ENCODE measurements around the gene ATN1. TPM values are rescaled to one million over a fixed set of nuclear protein-coding genes. Genes with fewer than 3 reads are reported as not detected.

The ATN1 gene
- total RNA-seq, 1 experiment from 2014 or later, result 144 TPM

DNA sequence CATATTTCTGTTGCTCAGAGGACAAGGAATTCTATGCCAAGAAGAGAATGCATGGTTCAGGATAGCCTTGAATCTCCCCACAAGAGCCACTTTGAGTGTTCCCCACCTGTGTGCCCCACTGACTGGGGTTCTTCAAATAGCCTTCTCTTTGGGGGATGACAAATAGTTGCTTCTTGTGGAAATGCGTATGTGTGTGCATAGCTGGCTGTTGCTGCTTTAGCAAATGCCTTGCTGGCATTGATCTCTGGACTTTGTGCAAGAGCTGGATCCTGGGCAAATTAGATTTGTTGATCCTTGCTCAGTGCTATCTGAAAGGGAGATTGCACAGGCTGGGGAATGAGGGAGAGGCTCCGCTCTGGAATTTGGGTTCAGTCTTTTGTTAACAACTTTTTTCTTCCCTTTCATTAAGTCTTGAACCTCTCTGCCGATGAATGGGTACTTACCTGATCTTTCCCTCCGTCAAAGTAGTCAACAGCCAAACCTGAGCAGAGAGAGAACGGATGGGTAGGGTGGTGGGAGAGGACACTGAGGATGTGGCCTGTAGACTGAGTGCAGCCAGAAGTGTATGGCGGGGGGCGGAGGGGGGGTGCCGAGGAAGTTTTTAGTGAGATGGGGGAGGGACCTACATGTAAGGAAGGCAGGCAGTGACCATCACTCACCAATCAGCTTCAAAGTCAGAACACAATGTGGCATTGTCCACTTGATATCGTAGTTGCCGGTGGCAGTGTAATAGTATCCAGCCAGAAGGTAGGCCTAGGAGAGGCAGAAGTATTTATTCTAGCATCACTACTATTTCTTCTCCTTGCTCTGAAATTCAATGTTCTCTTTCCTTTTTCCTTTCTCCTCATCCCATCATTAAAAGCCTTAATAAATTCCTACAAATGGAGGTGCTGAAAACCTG, 53.6 kb downstream of the ATN1 start:
- Histone ChIP-seq H3K27ac (ENCODE audit: low read depth, low read length, poor library complexity, severe bottlenecking) (no peak overlapping the region), H3K36me3 (ENCODE audit: insufficient read depth, low read length, poor library complexity, severe bottlenecking) (peaks cover 64% of the 10 kb centered on the region), H3K4me3 (ENCODE audit: low read depth, low read length, poor library complexity, severe bottlenecking) (no peak overlapping the region), H3K4me1 (ENCODE audit: insufficient read depth, low read length, poor library complexity, severe bottlenecking) (no peaks in the 10 kb centered on the region), H3K27me3 (replicated peaks; ENCODE audit: insufficient read depth, low read depth, low read length, poor library complexity) (no peaks in the 10 kb centered on the region), H3K9me3 (ENCODE audit: low read depth, low read length, poor library complexity, severe bottlenecking) (no peaks in the 10 kb centered on the region)
- DNase-seq (ENCODE audit: low spot score), result no peak
- TF ChIP-seq, protein P1, sequence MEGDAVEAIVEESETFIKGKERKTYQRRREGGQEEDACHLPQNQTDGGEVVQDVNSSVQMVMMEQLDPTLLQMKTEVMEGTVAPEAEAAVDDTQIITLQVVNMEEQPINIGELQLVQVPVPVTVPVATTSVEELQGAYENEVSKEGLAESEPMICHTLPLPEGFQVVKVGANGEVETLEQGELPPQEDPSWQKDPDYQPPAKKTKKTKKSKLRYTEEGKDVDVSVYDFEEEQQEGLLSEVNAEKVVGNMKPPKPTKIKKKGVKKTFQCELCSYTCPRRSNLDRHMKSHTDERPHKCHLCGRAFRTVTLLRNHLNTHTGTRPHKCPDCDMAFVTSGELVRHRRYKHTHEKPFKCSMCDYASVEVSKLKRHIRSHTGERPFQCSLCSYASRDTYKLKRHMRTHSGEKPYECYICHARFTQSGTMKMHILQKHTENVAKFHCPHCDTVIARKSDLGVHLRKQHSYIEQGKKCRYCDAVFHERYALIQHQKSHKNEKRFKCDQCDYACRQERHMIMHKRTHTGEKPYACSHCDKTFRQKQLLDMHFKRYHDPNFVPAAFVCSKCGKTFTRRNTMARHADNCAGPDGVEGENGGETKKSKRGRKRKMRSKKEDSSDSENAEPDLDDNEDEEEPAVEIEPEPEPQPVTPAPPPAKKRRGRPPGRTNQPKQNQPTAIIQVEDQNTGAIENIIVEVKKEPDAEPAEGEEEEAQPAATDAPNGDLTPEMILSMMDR (conservative IDR thresholded peaks at IDR 0.05; ENCODE audit: low read depth, low read length), result no peak
- no peak for TF ChIP-seq EZH2 (IDR thresholded peaks at IDR 0.05; ENCODE audit: borderline replicate concordance, low read depth, low read length, poor library complexity, severe bottlenecking)
- intact Hi-C loops (cut with micrococcal nuclease; ENCODE audit: unreplicated experiment), result no loop called here
- no TSS peak for BruUV-seq (replicated peaks)
- ChIA-PET POLR2A (ENCODE audit: low non-redundant PET) (no interaction called here), CTCF (no interaction called here)

DNA sequence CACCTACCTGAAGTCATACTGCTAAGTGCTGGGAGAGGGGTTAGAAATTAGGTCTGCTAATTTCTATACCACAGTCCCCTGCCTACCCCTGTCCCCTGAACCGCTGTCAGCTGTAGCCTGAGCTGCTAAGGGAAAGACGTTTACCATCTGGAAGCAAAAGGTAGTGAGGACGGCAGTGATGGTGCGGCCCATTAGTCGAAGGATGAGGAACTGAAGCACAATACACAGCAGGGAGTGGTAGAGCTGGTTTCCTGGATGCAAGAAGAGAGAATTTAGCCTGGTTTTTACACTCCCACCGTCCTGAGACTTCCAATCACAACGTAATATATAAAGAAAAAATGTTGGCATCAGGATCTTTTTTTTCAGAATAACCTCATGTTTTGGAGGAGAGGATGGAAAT, 54.8 kb downstream of the ATN1 start:
- Histone ChIP-seq H3K4me1 (ENCODE audit: insufficient read depth, low read length, poor library complexity, severe bottlenecking) (no peaks in the 10 kb centered on the region), H3K4me3 (ENCODE audit: low read depth, low read length, poor library complexity, severe bottlenecking) (no peak overlapping the region), H3K27ac (ENCODE audit: low read depth, low read length, poor library complexity, severe bottlenecking) (no peak overlapping the region), H3K36me3 (ENCODE audit: insufficient read depth, low read length, poor library complexity, severe bottlenecking) (peaks cover 52% of the 10 kb centered on the region), H3K27me3 (replicated peaks; ENCODE audit: insufficient read depth, low read depth, low read length, poor library complexity) (no peaks in the 10 kb centered on the region), H3K9me3 (ENCODE audit: low read depth, low read length, poor library complexity, severe bottlenecking) (no peaks in the 10 kb centered on the region)
- POLR2A ChIA-PET (ENCODE audit: low non-redundant PET), result no interaction called here
- CTCF ChIA-PET, result no interaction called here
- BruUV-seq (replicated peaks), result no TSS peak
- TF ChIP-seq, protein P1 (conservative IDR thresholded peaks at IDR 0.05; ENCODE audit: low read depth, low read length), result no peak
- no peak for TF ChIP-seq EZH2 (IDR thresholded peaks at IDR 0.05; ENCODE audit: borderline replicate concordance, low read depth, low read length, poor library complexity, severe bottlenecking)
- DNase-seq (ENCODE audit: low spot score), result no peak
- intact Hi-C loops (cut with micrococcal nuclease; ENCODE audit: unreplicated experiment), result no loop called here

DNA sequence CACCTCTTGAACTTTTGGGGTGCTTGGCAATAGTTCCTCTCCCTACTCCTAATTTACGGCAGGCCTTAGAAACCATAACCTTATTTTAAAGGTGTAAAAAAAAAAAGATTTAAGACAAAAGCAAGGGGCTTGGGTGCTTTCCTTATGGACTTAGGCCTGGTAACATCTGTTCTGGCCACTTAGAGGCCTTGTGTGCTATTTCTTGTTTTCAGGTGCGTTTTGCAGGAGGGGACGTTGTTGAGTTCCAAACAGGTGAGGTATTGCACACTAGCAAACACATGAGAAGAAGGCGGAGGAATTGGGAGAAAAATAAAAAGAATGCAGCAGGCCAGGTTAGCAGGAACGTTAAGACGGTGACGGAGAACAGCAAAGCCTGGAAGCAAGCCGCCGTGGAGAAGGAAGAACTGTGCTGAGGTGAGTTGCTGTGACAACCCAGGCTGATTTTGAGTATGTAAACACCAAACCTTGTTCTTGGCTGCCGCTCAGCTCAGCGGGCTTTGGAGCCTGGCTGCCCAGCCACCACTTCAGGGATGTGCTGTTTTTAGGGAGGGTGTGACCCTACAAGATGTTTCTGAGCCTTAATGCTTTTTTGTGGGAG, 60.3 kb downstream of the ATN1 start:
- intact Hi-C loops (cut with micrococcal nuclease; ENCODE audit: unreplicated experiment), result no loop called here
- CTCF ChIA-PET, result no interaction called here
- POLR2A ChIA-PET (ENCODE audit: low non-redundant PET), result no interaction called here
- no peaks in the 10 kb centered on the region for H3K27me3 ChIP-seq (replicated peaks; ENCODE audit: insufficient read depth, low read depth, low read length, poor library complexity)
- no peak for DNase-seq (ENCODE audit: low spot score)
- TF ChIP-seq EZH2 (IDR thresholded peaks at IDR 0.05; ENCODE audit: borderline replicate concordance, low read depth, low read length, poor library complexity, severe bottlenecking), result no peak
- TF ChIP-seq, protein P1 (conservative IDR thresholded peaks at IDR 0.05; ENCODE audit: low read depth, low read length), result no peak
- no TSS peak for BruUV-seq (replicated peaks)
- H3K9me3 ChIP-seq (ENCODE audit: low read depth, low read length, poor library complexity, severe bottlenecking), result no peaks in the 10 kb centered on the region
- H3K4me3 ChIP-seq (ENCODE audit: low read depth, low read length, poor library complexity, severe bottlenecking), result no peak overlapping the region
- H3K36me3 ChIP-seq (ENCODE audit: insufficient read depth, low read length, poor library complexity, severe bottlenecking), result peaks cover 16% of the 10 kb centered on the region
- no peaks in the 10 kb centered on the region for H3K4me1 ChIP-seq (ENCODE audit: insufficient read depth, low read length, poor library complexity, severe bottlenecking)
- H3K27ac ChIP-seq (ENCODE audit: low read depth, low read length, poor library complexity, severe bottlenecking), result no peak overlapping the region

Small RNA genes within 50 kb of the gene (microRNA-seq; reads per million reads assigned to microRNA genes)
- gene MIR141 (132 reads per million, percentile 67 among the genes with 10 or more reads in this experiment), gene MIR200C (2,245 reads per million, percentile 88 among the genes with 10 or more reads in this experiment)

Other genes starting within 250 kb of the ATN1 start
- gene ZNF384, start 238.6 kb upstream of the ATN1 start, total RNA-seq (2021), result 88.8 and 92.5 TPM in 2 replicates
- 0.80 and 1.7 TPM in 2 replicates for gene PIANP, start 227.1 kb upstream of the ATN1 start, total RNA-seq (2021)
- 67.2 and 67.7 TPM in 2 replicates for gene COPS7A, start 203.9 kb upstream of the ATN1 start, total RNA-seq (2021)
- gene MLF2, start 174.8 kb upstream of the ATN1 start, total RNA-seq (2021), result 242 and 254 TPM in 2 replicates
- 600 and 620 TPM in 2 replicates for gene PTMS, start 161.6 kb upstream of the ATN1 start, total RNA-seq (2021)
- 4.1 and 5.5 TPM in 2 replicates for gene LAG3, start 155.4 kb upstream of the ATN1 start, total RNA-seq (2021)
- not detected in 2 replicates for gene CD4, start 138.4 kb upstream of the ATN1 start, total RNA-seq (2021)
- gene GPR162, start 106.1 kb upstream of the ATN1 start, total RNA-seq (2021), result 18.3 and 23.2 TPM in 2 replicates
- 45.3 and 45.6 TPM in 2 replicates for gene P3H3, start 99.6 kb upstream of the ATN1 start, total RNA-seq (2021)
- gene GNB3, start 87.0 kb upstream of the ATN1 start, total RNA-seq (2021), result 20.7 and 21.8 TPM in 2 replicates
- 98.0 and 107 TPM in 2 replicates for gene CDCA3, start 76.7 kb upstream of the ATN1 start, total RNA-seq (2021)
- gene USP5, start 75.8 kb upstream of the ATN1 start, total RNA-seq (2021), result 209 and 224 TPM in 2 replicates
- 1,240 and 1,277 TPM in 2 replicates for gene TPI1, start 60.4 kb upstream of the ATN1 start, total RNA-seq (2021)
- 8.1 and 10.8 TPM in 2 replicates for gene SPSB2, start 54.7 kb upstream of the ATN1 start, total RNA-seq (2021)
- 7.7 and 13.6 TPM in 2 replicates for gene LRRC23, start 23.1 kb upstream of the ATN1 start, total RNA-seq (2021)
- gene ENO2, start 13.4 kb upstream of the ATN1 start, total RNA-seq (2021), result 138 and 155 TPM in 2 replicates
- not detected in 2 replicates for gene RNU7-1, start 15.9 kb downstream of the ATN1 start, total RNA-seq (2021)
- gene C12orf57, start 16.1 kb downstream of the ATN1 start, total RNA-seq (2021), result 226 and 260 TPM in 2 replicates
- 2.3 and 3.3 TPM in 2 replicates for gene PTPN6, start 23.4 kb downstream of the ATN1 start, total RNA-seq (2021)
- gene PHB2, start 42.7 kb downstream of the ATN1 start, total RNA-seq (2021), result 340 and 351 TPM in 2 replicates
- gene EMG1, start 43.0 kb downstream of the ATN1 start, total RNA-seq (2021), result 83.0 and 92.3 TPM in 2 replicates
- 56.6 and 60.2 TPM in 2 replicates for gene LPCAT3, start 90.5 kb downstream of the ATN1 start, total RNA-seq (2021)
- gene C1S, start 132.8 kb downstream of the ATN1 start, total RNA-seq (2021), result 1.9 and 3.1 TPM in 2 replicates
- gene C1R, start 164.5 kb downstream of the ATN1 start, total RNA-seq (2021), result 10.9 and 15.0 TPM in 2 replicates
- gene C1RL, start 181.3 kb downstream of the ATN1 start, total RNA-seq (2021), result 2.4 and 4.0 TPM in 2 replicates
- gene RBP5, start 200.9 kb downstream of the ATN1 start, total RNA-seq (2021), result not detected in 2 replicates
- gene CLSTN3, start 202.4 kb downstream of the ATN1 start, total RNA-seq (2021), result 10.7 and 12.1 TPM in 2 replicates

Data from A673 (cell line).